HG03025 (cell line): ENCODE measurements around the gene TENT4B.
A peak's percentile ranks its signal among the peaks of the same experiment; 100 is the strongest.
"Not testable (repeated sequence)": the region's sequence is repeated elsewhere in the genome, so short reads cannot be mapped to it uniquely, and the experiment has no call there.

Source experiments
- ATAC-seq: cut with Tn5 transposase; IDR thresholded peaks from one replicate; pipeline ENCODE4 v1.9.1; 2021; ENCODE audit warnings: mild to moderate bottlenecking, moderate library complexity; ENCODE audit not compliant: unreplicated experiment, low FRiP score

The TENT4B gene

DNA sequence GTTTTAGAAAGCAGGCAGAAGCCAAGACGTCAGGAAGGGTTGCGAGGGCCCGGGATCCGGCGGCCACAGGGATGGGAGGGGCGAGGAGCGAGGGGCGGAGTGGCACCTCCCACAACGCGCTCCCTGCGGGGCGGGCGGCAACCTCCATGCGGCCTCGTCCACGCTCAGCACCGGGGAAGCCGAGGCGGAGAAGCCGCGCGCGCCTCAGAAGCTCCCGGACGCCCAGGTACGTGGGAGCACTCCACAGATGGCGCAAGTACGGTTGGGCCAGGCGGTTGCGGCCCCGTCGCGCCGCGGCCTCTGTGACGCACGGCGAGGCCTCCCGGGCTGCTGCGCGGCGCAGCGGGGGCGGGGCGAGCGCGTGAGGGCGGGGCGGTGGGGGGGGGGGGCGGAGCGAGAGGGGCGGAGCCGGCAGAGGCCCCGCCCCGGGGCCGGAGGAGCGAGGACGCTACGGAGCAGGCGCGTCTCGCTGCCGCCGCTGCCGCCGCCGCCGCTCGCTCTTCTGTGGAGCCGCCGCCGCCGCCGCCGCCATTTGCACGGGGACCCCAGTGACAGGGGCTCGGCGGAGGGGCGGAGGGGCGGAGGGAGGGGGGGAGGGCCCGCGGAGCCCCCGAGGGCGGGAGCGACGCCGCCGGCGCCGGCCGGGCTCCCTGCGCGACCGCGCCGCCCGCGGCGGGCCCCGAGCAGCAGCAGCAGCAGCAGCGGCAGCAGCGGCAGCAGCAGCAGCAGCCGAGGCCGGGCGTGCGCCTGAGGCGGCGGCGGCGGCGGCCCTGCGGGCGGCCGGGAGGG lies at the start of gene TENT4B:
Gene TENT4B (plus strand): TSS at position 500 of the 789 bp plus-strand sequence. CDS start 316 bp downstream, outside the sequence.
- peak; percentile 72 for ATAC-seq

DNA sequence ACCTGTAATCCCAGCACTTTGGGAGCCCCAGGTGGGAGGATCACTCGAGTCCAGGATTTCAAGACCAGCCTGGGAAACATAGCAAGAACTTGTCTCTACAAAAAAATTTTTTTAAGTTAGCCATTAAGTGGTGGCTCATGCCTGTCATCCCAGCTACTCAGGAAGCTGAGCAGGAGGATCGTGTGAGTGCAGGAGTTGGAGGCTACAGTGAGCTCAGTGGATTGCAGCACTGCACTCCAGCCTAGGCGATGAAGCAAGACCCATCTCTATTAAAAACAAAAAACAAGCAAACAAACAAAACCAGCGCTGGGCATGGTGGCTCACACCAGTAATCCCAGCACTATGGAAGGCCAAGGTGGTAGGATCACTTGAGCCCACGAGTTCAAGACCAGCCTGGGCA lies 49.3 kb upstream of the TENT4B start:
- no peak for ATAC-seq

DNA sequence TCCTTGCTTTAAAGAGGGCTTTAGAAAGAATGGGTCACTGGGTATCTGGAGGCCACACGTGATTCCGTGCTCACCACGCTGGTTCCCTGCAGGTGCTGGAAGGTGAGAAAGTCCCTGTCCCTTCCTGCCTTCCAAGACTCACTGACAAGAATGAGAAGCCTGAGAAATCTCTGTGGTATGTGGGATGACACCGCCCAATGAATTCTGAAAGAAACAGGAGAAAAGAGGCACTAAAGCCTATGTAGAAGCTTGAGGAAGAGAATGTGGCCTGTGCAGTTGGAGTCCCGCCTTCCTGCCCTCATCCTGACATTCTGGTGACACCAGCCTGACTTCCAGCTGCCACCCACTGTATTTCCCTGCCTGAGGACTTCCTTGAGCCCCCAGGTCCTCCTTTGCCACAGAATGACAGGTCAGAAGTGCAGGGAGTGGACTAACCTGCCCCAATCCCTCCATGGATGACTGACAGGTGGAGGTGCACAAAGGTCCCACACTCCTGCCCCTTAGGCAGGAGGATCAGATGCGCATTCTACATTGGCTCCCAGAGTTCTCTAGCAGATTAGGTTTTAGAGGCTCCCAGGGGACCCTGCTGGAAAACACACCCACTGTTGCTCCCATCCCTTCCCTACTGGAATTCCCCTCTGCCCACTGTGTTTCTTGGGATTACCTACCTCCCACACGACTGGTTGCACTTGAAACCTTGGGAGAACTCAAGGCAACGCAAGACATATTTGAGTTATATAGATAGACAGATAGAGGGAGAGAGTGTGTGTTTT lies 38.6 kb upstream of the TENT4B start:
- ATAC-seq, result no peak

DNA sequence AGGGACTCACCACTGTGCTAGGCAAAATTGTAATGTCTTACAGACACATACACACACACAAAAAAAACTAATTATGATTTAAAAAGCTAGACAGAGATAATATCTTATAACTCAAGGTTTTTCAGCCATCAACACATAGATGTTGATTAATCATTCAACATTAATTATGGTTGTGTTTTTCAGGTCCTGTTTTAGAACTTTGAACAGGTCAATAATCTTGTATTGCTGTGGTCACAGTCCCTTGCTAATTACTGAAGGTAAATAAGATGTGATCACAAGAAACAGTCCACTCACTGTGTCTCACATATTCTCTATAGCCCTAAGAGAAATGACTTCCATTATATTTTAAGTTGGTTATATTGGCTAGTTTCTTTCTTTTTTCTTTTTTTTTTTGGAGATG lies 32.4 kb upstream of the TENT4B start:
- no peak for ATAC-seq

DNA sequence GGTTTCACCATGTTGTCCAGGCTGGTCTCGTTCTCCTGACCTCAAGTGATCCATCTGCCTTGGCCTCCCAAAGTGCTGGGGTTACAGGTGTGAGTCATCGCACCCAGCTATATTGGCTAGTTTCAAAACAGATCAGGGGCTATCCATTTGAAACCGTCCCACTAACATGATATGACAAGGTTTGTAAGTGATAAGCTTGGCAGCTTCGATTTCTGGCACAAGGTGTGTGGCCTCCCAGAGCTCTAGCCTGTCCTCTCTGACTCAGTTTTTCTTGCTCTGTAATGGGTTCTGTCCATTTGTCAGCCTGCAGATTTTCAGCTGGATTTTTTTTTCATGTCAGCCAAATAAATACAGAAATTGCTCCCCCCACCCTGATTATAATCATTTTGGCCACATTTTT lies 31.8 kb upstream of the TENT4B start:
- no peak for ATAC-seq

DNA sequence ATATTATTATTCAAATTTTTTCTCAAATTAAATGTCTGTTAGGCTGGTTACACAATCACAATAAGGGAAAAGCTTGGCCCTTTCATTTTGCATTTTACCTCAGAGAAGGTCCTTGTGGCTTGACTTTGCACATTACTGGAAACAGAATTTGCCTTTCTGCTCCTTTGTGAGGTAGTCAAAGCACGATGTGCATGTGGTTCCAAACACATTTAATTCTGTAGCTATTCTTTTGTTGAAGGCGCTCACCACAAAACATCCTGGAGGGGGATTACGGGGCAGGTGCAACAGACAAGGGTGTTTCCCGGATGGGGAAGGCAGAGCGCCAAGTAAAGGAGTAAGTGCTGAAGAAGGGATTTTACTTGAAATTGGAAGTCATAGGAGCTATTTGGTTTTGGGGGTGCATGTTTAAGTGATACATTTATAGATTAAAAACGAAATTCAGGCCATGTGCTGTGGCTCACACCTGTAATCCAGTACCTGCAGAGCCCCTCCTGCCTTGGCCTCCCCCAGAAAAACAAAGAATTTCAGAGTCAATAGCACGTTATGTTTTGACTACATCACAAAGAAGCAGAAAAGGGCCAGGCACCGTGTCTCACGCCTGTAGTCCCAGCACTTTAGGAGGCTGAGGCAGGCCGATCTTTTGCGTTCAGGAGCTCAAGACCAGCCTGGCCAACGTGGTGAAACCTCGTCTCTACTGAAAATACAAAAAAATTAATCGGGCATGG lies 31.2 kb upstream of the TENT4B start:
- ATAC-seq, result no peak

DNA sequence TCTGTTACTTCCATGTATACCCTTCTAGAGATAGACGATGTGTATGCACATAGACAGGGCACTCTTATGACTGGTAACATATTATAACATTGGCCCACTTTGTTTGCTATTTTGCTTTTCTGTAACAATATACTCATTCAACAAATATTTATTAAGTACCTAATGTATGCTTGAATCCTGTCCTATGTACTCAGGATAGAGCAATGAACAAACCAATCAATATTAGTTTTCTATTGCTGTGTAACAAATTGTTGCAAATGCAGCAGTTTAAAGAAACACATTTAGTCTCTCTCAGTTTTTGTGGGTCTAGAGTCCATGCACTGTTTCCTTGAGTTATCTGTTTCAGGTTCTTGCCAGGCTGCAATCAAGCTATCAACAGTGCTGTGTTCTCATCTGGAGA lies 29.7 kb upstream of the TENT4B start:
- no peak for ATAC-seq

DNA sequence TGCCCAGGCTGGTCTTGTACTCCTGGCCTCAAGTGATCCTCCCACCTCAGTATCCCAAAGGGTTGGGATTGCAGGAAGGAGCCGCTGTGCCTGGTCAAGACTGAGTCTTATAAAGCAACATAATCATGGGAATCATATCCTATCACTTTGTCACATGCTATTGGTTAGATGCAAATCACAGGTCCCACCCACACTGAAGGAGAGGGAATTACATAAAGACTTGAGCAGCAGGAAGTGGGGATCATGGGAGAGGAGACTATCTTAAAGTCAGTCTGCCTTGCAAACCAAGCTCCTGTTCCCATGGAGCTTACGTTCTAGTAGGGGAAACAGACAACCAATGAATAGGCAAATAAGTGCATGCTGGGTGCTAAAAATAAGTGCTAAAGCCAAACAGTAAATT lies 28.3 kb upstream of the TENT4B start:
- ATAC-seq, result no peak

DNA sequence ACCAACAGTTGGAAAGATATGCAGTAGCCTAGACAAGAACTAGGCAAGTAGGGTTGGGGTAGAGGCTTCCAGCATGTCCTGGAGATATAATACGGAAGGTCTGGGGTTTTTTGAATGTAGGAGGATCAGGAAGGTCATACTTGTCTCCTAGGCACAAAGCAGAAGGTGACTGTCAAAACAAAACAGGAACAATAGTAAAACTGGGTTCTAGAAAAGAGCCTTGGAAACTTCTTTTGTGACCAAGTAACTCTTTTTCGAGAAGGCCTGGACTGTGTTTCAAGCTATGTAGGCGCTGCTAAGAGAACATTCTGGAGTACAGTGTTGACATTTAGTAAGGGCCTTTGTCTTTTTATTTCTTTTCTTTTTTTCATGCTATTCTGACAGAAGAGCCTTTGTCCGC lies 26.9 kb upstream of the TENT4B start:
- no peak for ATAC-seq

DNA sequence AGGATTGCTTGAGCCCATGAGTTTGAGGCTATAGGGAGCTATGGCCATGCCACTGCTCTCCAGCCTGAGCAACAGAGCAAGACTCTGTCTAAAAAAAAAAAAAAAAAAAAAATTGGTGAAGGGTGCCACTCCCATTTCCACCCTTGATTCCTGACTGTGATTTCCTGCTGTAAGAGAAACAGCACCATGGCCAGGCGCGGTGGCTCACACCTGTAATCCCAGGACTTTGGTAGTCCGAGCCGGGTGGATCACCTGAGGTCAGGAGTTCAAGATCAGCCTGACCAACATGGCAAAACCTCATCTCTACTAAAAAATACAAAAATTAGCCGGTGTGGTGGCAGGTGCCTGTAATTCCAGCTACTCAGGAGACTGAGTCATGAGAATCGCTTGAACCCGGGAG lies 20.5 kb upstream of the TENT4B start:
- not testable (repeated sequence) for ATAC-seq

DNA sequence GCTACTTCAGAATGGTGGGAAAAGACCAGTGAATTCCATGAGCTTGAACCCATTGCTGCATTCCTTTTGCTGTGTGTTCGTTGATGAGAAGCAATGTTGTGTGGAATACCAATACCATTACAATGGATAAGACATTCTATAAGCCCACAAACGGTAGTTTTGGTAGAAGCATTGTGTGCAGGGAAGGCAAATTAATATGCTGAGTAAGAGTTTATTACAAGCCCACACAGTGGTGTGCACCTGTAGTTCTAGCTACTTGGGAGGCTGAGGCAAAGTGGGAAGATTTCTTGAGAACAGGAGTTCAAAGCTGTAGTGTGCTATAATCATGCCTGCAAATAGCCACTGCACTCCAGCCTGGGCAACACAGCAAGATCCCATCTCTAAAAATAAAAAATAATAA lies 19.9 kb upstream of the TENT4B start:
- ATAC-seq, result no peak

DNA sequence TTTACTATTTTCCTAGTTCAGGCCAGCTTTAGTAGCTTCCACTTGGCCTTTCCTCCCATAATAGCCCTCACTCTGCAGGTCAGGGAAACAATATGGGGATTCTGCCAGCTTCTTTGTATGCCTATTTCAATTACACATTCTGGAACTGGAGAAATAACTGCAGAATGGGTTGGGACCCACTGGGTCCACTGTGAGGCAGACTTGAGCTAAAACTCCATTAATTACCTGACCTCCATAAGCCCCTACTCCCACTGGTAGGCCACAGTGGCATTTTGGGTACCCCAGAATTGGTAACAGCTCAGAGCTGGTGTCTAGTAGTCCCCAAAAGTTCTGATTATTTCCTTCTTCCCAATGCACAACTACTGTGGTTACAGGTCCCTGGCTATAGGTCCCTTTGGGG lies 16.7 kb upstream of the TENT4B start:
- ATAC-seq, result no peak

DNA sequence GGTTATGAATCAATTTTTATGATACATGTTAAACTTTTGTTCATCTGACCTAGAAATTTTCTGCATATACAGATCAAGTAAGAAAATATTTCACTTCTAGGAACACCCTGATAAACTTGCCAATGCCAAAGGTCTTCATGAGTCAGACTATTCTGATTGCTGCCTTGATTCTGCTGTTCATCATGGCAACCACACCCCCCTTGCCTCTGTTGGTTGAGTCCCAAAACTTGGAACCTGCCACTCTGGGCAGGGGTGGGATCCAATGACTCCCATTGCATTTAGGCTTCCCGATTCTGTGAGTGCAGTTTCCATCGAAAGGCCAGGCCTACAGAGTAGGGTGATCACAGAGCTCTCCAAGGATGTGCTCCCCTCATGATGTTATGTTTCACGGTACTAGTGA lies 15.8 kb upstream of the TENT4B start:
- ATAC-seq, result no peak

DNA sequence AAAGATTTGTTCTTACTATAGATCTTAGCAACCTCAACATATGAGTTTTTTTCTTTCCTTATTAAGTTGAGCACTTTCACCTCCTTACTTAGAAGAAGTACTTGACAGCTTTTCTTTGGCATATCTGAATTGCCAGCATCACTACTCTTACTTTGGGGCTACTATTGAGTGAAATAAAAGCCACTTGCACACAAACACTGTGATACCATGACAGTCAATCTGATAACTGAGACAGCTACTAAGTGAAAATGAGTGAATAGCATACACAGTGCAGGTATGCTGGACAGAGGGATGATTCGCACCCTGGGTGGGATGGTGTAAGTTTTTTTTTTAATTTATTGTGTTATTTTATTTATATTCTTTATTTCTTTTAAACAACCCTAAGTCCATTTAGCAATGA lies 13.5 kb upstream of the TENT4B start:
- ATAC-seq, result no peak

DNA sequence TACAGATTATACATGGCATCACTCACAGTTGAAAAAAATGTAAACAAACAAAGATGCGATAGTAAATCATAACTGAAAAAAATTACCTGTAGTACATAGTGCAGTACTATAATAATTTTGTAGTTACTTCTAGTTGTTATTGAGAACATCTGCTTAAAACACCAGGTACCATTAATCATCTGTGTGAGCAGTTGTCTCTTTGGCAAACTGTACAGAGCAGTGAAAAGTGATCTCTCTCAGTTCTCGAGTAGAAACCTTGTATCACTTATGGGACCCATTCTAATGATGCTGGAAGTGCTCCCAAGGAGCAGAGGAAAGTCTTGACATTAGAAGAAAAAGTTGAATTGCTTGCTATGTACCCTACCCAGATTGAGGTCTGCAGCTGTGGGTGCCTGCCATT lies 8.9 kb upstream of the TENT4B start:
- no peak for ATAC-seq

DNA sequence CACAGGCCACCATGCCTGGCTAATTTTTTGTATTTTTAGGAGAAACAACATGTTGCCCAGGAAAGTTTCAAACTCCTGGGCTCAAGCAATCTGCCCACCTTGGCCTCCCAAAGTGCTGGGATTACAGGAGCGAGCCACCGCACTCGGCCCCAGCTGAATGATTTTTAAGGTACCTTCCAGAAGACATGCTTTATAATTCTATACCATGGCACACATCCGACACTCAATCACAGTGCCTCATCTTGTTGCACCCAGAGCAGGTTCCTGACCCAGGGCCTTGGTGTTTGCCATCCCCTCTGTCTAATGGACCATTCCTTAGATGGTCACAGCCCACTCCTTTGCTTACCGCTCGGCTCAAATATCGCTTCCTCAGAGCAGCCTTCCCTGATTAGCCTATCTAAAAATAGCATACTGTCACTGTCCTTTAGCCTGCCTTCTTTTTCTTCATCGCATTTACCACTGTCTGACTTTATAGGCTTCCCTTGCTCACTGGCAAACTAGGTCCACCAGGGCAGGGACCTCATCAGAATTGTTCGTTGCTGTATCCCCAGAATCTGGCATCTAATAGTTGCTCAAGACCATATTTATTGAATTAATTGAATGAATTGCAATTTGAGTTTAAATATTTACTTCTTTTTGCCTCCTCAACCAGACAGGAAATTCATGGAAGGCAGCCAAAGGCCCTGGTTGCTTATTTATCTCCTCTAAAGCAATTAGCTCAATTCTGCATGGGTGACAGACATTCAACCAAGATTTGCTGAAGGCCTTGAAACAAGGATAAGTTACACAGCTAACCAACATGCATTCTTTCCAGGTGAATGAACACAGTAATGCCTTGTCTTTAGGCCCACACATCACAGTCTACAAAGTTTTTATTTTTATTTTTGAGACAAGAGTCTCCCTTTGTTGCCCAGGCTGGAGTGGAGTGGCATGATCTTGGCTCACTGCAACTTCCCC lies 6.3 kb upstream of the TENT4B start:
- no peak for ATAC-seq

DNA sequence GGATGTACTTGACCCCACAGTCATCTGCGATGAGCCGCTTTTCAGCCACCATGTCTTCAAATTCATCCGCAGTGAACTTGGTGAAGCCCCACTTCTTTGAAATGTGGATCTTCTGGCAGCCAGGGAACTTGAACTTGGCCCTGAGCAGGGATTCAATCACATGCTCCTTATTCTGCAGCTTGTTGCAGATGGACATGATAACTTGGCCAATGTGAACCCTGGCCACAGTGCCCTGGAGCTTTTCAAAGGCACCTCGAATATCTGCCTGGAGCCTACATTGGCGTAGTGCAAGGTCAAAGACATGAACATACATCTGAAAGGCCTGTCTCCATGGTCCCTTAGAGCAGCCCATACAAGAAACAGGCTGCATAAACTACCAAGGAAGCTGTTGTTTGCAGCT lies 1.8 kb upstream of the TENT4B start:
- no peak for ATAC-seq

DNA sequence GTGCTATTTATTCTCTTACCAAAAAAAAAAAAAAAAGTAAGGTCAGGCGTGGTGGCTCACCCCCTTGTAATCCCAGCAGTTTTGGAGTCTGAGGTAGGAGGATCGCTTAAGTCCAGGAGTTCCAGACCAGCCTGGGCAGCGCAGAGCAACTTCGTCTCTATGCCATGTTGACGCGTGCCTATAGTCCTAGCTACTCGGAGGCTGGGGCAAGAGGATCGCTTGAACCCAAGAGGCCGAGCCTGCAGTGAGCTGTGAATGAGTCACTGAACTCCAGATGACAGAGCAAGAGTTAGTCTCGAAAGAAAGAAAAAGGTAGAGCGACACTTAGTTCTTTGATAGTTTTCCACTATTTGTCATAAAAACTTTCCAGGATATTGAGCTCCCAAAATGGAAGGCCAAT lies 1.4 kb upstream of the TENT4B start:
- no peak for ATAC-seq

DNA sequence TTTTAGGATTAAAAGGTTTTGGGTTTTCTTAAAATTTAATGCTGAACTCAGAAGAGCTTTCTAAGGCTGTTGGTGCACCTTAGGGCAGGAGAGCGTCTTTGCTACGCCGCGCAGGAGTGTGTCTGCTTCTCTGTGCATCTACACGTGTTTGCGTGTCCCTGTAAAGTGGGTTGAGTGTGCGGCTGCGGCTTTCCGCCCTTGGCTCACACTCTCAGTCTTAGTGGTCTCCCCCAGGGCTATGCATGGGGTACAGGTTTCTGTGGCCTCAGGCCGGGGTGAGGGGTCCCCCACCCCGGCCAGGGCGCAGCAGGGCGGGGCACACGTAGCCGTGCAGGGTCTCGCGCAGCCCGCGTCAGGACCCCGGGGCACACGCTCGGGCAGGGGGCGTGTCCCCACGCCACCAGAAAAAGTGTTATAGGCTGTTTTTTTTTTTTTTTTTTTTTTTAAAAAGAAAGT lies 727 bp upstream of the TENT4B start:
- peak; percentile 54 for ATAC-seq
